Activated naive CD4-positive, alpha-beta T cell treated with anti-CD3 and anti-CD28 coated beads, Interleukin-2, amount 10 ng/mL, durations not matched to agents 7 days and 5 days (primary cell): ENCODE measurements around the gene GASK1B.

Experiments used
- CTCF ChIA-PET: fragments of 350-600 bp; sonication (Branson Sonifier 250); formaldehyde crosslinking; loops from one replicate; lab custom pipeline; 2021; ENCODE audit warnings: antibody characterized with exemption; lab: Charles Lee
- DNase-seq: peaks from one replicate; pipeline ENCODE4 v3.0.0-alpha.2; 2020
- H3K27ac Mint-ChIP-seq: one replicate; pipeline ENCODE4 v1.8.0; 2021; ENCODE audit warnings: mild to moderate bottlenecking, moderate library complexity, mixed read lengths
- H3K27me3 Mint-ChIP-seq: one replicate; pipeline ENCODE4 v1.8.0; 2021; ENCODE audit warnings: mild to moderate bottlenecking, mixed read lengths
- H3K36me3 Mint-ChIP-seq: one replicate; pipeline ENCODE4 v1.8.0; 2021; ENCODE audit warnings: mixed read lengths
- H3K4me1 Mint-ChIP-seq: one replicate; pipeline ENCODE4 v1.8.0; 2021; ENCODE audit warnings: mixed read lengths
- H3K4me3 Mint-ChIP-seq: one replicate; pipeline ENCODE4 v1.8.0; 2021; ENCODE audit warnings: mild to moderate bottlenecking, moderate library complexity, mixed read lengths
- H3K9me3 Mint-ChIP-seq: one replicate; pipeline ENCODE4 v1.8.0; 2021; ENCODE audit warnings: mixed read lengths

The GASK1B gene

DNA sequence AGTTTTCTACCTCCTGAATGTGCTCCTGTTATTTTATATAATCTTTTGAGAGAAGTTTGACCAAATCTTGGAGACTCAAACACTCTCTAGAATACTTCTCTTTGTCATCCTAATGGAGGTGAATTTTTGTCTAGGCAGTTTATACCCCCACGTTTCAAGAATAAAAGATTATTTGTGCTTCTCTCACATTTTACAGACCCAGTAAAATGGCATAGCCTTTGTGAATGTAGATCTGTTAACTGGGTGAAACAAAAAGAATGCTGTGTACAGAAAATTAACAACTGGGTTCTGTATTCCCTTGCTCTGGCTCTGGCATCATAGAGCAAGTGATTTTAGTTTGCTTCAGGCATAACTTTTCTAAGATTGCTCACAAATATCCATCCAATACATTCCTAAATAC lies 26.1 kb downstream of the GASK1B start:
- Mint-ChIP-seq H3K4me1 (no peaks in the 10 kb centered on the region), H3K27ac (no peak overlapping the region), H3K4me3 (no peak overlapping the region), H3K27me3 (no peaks in the 10 kb centered on the region), H3K36me3 (no peaks in the 10 kb centered on the region), H3K9me3 (no peaks in the 10 kb centered on the region)
- CTCF ChIA-PET: interaction anchor here (0.7 kb wide), 1 partner anchor 1337 kb away, joined by 5 read pairs; no protein-coding TSS in a partner anchor
- DNase-seq: no peak

GRCh38 chr4:158139086-158139485 lies 33.7 kb downstream of the GASK1B start:
- no peaks in the 10 kb centered on the region for H3K36me3 Mint-ChIP-seq
- H3K27ac Mint-ChIP-seq: no peak overlapping the region
- CTCF ChIA-PET: no interaction called here

GRCh38 chr4:158134222-158134621 lies 38.6 kb downstream of the GASK1B start:
- CTCF ChIA-PET: no interaction called here
- Mint-ChIP-seq H3K27me3 (no peaks in the 10 kb centered on the region), H3K9me3 (no peaks in the 10 kb centered on the region), H3K27ac (no peak overlapping the region), H3K4me1 (no peaks in the 10 kb centered on the region), H3K36me3 (no peaks in the 10 kb centered on the region), H3K4me3 (no peak overlapping the region)
- DNase-seq: no peak

More at GRCh38 chr4:158139086-158139485, 33.7 kb downstream of the GASK1B start:
- DNase-seq: no peak
- H3K27me3 Mint-ChIP-seq: no peaks in the 10 kb centered on the region
- no peaks in the 10 kb centered on the region for H3K9me3 Mint-ChIP-seq
- H3K4me3 Mint-ChIP-seq: no peak overlapping the region
- H3K4me1 Mint-ChIP-seq: no peaks in the 10 kb centered on the region

- H3K4me3 Mint-ChIP-seq: no peak overlapping the region
- H3K27me3 Mint-ChIP-seq: no peaks in the 10 kb centered on the region
- DNase-seq: no peak
- no peak overlapping the region for H3K27ac Mint-ChIP-seq
- no peaks in the 10 kb centered on the region for H3K36me3 Mint-ChIP-seq
- H3K4me1 Mint-ChIP-seq: no peaks in the 10 kb centered on the region
- CTCF ChIA-PET: no interaction called here
- no peaks in the 10 kb centered on the region for H3K9me3 Mint-ChIP-seq
Observed at GRCh38 chr4:158133551-158133950, 39.3 kb downstream of the GASK1B start.

- Mint-ChIP-seq H3K4me1 (no peaks in the 10 kb centered on the region), H3K27me3 (no peaks in the 10 kb centered on the region), H3K36me3 (no peaks in the 10 kb centered on the region), H3K27ac (no peak overlapping the region), H3K9me3 (no peaks in the 10 kb centered on the region), H3K4me3 (no peak overlapping the region)
- CTCF ChIA-PET: no interaction called here
- no peak for DNase-seq
Observed at GRCh38 chr4:158131027-158131426, 41.8 kb downstream of the GASK1B start.

DNA sequence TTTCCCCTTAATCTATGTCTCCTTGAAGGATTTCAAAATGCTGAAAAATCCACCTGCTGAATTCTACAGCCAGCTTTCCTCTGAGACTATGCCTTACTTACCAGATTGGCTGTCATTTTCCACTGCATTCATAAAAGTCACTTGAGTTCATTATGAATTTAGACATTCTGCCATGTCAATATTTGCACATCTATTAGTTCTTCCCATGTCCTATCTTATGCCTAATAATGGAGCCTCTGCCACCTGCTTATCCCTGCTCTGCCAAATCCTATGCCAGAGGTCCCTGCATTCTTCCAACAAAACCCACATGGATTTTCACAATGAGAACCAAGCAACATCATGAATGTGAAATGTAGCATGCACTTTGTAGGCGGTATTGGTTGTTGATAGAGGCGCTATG lies 42.6 kb downstream of the GASK1B start:
- H3K4me1 Mint-ChIP-seq: no peaks in the 10 kb centered on the region

DNA sequence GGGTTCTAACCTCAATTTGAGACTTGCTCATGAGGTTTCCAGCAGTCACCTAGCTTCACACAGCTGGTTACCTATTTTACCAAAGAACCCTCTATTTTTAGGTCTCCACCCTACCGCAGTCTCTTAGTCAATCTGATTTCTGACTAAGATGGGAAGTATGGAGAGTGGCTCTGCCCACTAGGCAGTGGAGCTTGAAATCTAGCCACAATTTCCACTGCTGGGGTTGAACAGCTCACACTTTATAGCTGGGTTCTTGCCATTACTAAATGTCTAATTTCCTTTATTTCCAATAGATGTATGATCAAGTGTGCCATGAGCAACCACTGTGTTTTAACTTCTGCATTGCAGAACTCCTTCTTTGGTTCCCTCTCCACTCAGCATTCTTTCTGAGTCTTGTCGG lies 43.1 kb downstream of the GASK1B start:
- no peaks in the 10 kb centered on the region for H3K27me3 Mint-ChIP-seq
- no peak for DNase-seq
- H3K36me3 Mint-ChIP-seq: no peaks in the 10 kb centered on the region
- CTCF ChIA-PET: no interaction called here
- H3K27ac Mint-ChIP-seq: no peak overlapping the region
- H3K4me3 Mint-ChIP-seq: no peak overlapping the region
- H3K4me1 Mint-ChIP-seq: no peaks in the 10 kb centered on the region
- no peaks in the 10 kb centered on the region for H3K9me3 Mint-ChIP-seq

More for the DNA sequence above, 42.6 kb downstream of the GASK1B start:
- H3K27me3 Mint-ChIP-seq: no peaks in the 10 kb centered on the region
- CTCF ChIA-PET: no interaction called here
- H3K4me3 Mint-ChIP-seq: no peak overlapping the region
- H3K36me3 Mint-ChIP-seq: no peaks in the 10 kb centered on the region
- DNase-seq: no peak
- no peaks in the 10 kb centered on the region for H3K9me3 Mint-ChIP-seq
- H3K27ac Mint-ChIP-seq: no peak overlapping the region

GRCh38 chr4:158128540-158128939 lies 44.3 kb downstream of the GASK1B start:
- DNase-seq: no peak
- Mint-ChIP-seq H3K9me3 (no peaks in the 10 kb centered on the region), H3K4me3 (no peak overlapping the region), H3K27me3 (no peaks in the 10 kb centered on the region), H3K36me3 (no peaks in the 10 kb centered on the region), H3K27ac (no peak overlapping the region), H3K4me1 (no peaks in the 10 kb centered on the region)
- CTCF ChIA-PET: no interaction called here

DNA sequence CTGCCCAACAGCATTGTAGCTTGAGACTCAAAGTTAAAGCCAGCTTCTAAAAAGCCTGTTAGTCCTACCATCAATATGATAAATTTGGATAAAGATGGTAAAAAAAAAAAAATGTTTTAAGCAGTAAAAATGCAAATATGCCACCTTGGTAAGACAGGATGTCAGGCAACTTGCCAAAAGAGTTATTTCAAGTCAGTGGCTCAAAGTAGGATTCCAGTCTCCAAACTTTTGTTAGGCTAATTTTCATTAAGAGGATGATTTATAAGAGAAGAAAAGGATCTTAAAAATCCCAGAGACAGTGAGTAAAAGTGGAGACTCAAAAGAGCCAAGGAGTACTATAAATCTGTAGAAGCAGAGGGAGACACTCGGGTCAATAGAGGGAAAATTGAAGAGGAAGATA lies 47.5 kb downstream of the GASK1B start:
- no peak for DNase-seq
- CTCF ChIA-PET: no interaction called here
- Mint-ChIP-seq H3K27ac (no peak overlapping the region), H3K4me3 (no peak overlapping the region), H3K9me3 (no peaks in the 10 kb centered on the region), H3K4me1 (no peaks in the 10 kb centered on the region), H3K27me3 (no peaks in the 10 kb centered on the region), H3K36me3 (no peaks in the 10 kb centered on the region)
